Fibroblast of lung (primary cell): ENCODE data around the gene SLC66A3.

Experiments
- CTCF ChIP-seq, 2 donors: IDR thresholded peaks in 1 of 2; conservative IDR thresholded peaks in 1 of 2; 1 replicate in 1 of 2; 2 replicates in 1 of 2; pipeline ENCODE4 v1.5.1; 2011 to 2012; ENCODE audit warnings: low read length in 2 of 2, control low read depth in 1 of 2, inconsistent platforms in 1 of 2, low read depth in 1 of 2, mild to moderate bottlenecking in 1 of 2
- EZH2 ChIP-seq: IDR thresholded peaks from 2 replicates; pipeline ENCODE4 v1.5.1; 2012; ENCODE audit warnings: low read length, control low read depth, mild to moderate bottlenecking; ENCODE audit errors: missing control alignments

- no peak for TF ChIP-seq EZH2
- TF ChIP-seq CTCF (conservative IDR thresholded peaks at IDR 0.05 in 1 of 2, IDR thresholded peaks at IDR 0.05 in 1 of 2; ENCODE audit: low read depth in 1 of 2, low read length in 2 of 2), result no peak
Observed at GRCh38 chr2:11174222-11174621, 19.0 kb downstream of the SLC66A3 start.
